HepG2 (cell line): ENCODE results near the gene RHBDD3. TPM values are rescaled to one million over a fixed set of nuclear protein-coding genes. Genes with fewer than 3 reads are reported as not detected.
A peak's percentile ranks its signal among the peaks of the same experiment; 100 is the strongest.

Experiments used
- FOXM1 ChIP-seq: sonication (generic); formaldehyde crosslinking; IDR thresholded peaks from 2 replicates; pipeline ENCODE4 v1.5.0; 2020; ENCODE audit warnings: missing genetic modification reagents
- GATAD2A ChIP-seq: IDR thresholded peaks from 2 replicates; pipeline ENCODE4 v1.6.1; 2016
- ONECUT2 ChIP-seq: sonication (generic); formaldehyde crosslinking; IDR thresholded peaks from 2 replicates; pipeline ENCODE4 v1.4.0; 2020; ENCODE audit warnings: missing genetic modification reagents
- PRMT3 ChIP-seq: sonication (generic); formaldehyde crosslinking; IDR thresholded peaks from 2 replicates; pipeline ENCODE4 v1.8.1; 2022; ENCODE audit warnings: low read depth, mild to moderate bottlenecking, moderate library complexity, missing genetic modification reagents, borderline replicate concordance
- RFX1 ChIP-seq: fragments of 450-650 bp; IDR thresholded peaks from 2 replicates; pipeline ENCODE4 v1.6.1; 2017
- SMAD3 ChIP-seq: sonication (generic); formaldehyde crosslinking; IDR thresholded peaks from 2 replicates; pipeline ENCODE4 v1.4.0; 2020; ENCODE audit warnings: missing genetic modification reagents
- SMC3 ChIP-seq: IDR thresholded peaks from 2 replicates; pipeline ENCODE4 v1.6.1; 2011; ENCODE audit warnings: low read length, improper control_type of control experiment
- STAT5B ChIP-seq: sonication (generic); formaldehyde crosslinking; IDR thresholded peaks from 2 replicates; pipeline ENCODE4 v1.4.0; 2020; ENCODE audit warnings: missing genetic modification reagents
- ZBTB2 ChIP-seq: sonication (generic); formaldehyde crosslinking; IDR thresholded peaks from 2 replicates; pipeline ENCODE4 v1.8.0; 2022; ENCODE audit warnings: low read depth, missing genetic modification reagents
- ZNF256 ChIP-seq: sonication (generic); formaldehyde crosslinking; conservative IDR thresholded peaks from 2 replicates; pipeline ENCODE4 v1.4.0; 2020; ENCODE audit warnings: missing genetic modification reagents
- ZNF432 ChIP-seq: sonication (generic); formaldehyde crosslinking; IDR thresholded peaks from 2 replicates; pipeline ENCODE4 v1.5.0; 2020; ENCODE audit warnings: missing genetic modification reagents, mild to moderate bottlenecking, borderline replicate concordance
- ZNF496 ChIP-seq: sonication (generic); formaldehyde crosslinking; IDR thresholded peaks from 2 replicates; pipeline ENCODE4 v1.8.1; 2023; ENCODE audit warnings: mild to moderate bottlenecking, moderate library complexity, missing genetic modification reagents; ENCODE audit not compliant: insufficient replicate concordance
- ZNF644 ChIP-seq: IDR thresholded peaks from 2 replicates; pipeline ENCODE4 v1.6.1; 2016; ENCODE audit warnings: low read depth
- ZNF678 ChIP-seq: sonication (generic); formaldehyde crosslinking; IDR thresholded peaks from 2 replicates; pipeline ENCODE4 v1.4.0; 2020; ENCODE audit warnings: mild to moderate bottlenecking, missing genetic modification reagents
- ZNF687 ChIP-seq: sonication (generic); formaldehyde crosslinking; IDR thresholded peaks from 2 replicates; pipeline ENCODE4 v1.5.1; 2020; ENCODE audit warnings: mild to moderate bottlenecking, missing genetic modification reagents, moderate library complexity
- ZNF883 ChIP-seq: sonication (generic); formaldehyde crosslinking; IDR thresholded peaks from 2 replicates; pipeline ENCODE4 v1.5.1; 2020; ENCODE audit warnings: mild to moderate bottlenecking, missing genetic modification reagents; ENCODE audit errors: not compliant biosample characterization
- ZUFSP ChIP-seq: sonication (generic); formaldehyde crosslinking; IDR thresholded peaks from 2 replicates; pipeline ENCODE4 v1.9.0; 2021; ENCODE audit warnings: missing genetic modification reagents, mild to moderate bottlenecking, borderline replicate concordance
- polyA plus RNA-seq, 8 experiments: library from polyadenylated mRNA; depleted of rRNA in 3 of 8; stranded (reverse) in 7 of 8; unstranded in 1 of 8; fragments of >200 nt; fragmentation: Illumina TruSeq in 4 of 8; extraction: Trizol in 4 of 8; gene quantifications; 2 replicates each; pipeline versions ENCODE4 v1.2.1 to v1.2.3, GENCODE V29; 2011 to 2016; ENCODE audit warnings: low read depth in 4 of 8, missing spikeins in 1 of 8, mixed read lengths in 1 of 8; ENCODE audit not compliant: insufficient read depth in 1 of 8
- total RNA-seq, 5 experiments: library from RNA; depleted of rRNA; stranded (reverse); fragments of >200 nt; fragmentation: Illumina TruSeq; extraction: Trizol; gene quantifications; 2 replicates each; pipeline ENCODE4 v1.2.3, GENCODE V29; 2016; ENCODE audit warnings: low read depth in 1 of 5
- TF ChIP-seq, protein P1 (sequence below): sonication (generic); formaldehyde crosslinking; IDR thresholded peaks from 2 replicates; pipeline ENCODE4 v1.4.0; 2020; ENCODE audit warnings: missing genetic modification reagents, borderline replicate concordance

The RHBDD3 gene
- total and polyA plus RNA-seq, 2 of the 13 experiments (the other 11 are each of a cell fraction or from before 2014, with no cell fraction given), result 12.1 to 26.7 TPM

- TF ChIP-seq ZBTB2 (CRISPR knock-in tag) (no peak; the same call in 1 of the 2 replicates), ZUFSP (CRISPR knock-in tag) (no peak), RFX1 (no peak), ZNF432 (CRISPR knock-in tag) (no peak), SMC3 (no peak), ZNF644 (CRISPR knock-in tag) (no peak), ZNF496 (CRISPR knock-in tag) (no peak), ZNF687 (CRISPR knock-in tag) (peak; percentile 71), FOXM1 (CRISPR knock-in tag) (no peak), ZNF883 (no peak), ZNF678 (CRISPR knock-in tag) (no peak), ONECUT2 (CRISPR knock-in tag) (no peak), ZNF256 (CRISPR knock-in tag) (no peak), PRMT3 (CRISPR knock-in tag) (peak; percentile 42; the same call in 1 of the 2 replicates), GATAD2A (CRISPR knock-in tag) (0 out of 2 replicates have a peak, but pooled peaks have one; percentile 12), STAT5B (CRISPR knock-in tag) (no peak), SMAD3 (no peak)
- TF ChIP-seq, protein P1, sequence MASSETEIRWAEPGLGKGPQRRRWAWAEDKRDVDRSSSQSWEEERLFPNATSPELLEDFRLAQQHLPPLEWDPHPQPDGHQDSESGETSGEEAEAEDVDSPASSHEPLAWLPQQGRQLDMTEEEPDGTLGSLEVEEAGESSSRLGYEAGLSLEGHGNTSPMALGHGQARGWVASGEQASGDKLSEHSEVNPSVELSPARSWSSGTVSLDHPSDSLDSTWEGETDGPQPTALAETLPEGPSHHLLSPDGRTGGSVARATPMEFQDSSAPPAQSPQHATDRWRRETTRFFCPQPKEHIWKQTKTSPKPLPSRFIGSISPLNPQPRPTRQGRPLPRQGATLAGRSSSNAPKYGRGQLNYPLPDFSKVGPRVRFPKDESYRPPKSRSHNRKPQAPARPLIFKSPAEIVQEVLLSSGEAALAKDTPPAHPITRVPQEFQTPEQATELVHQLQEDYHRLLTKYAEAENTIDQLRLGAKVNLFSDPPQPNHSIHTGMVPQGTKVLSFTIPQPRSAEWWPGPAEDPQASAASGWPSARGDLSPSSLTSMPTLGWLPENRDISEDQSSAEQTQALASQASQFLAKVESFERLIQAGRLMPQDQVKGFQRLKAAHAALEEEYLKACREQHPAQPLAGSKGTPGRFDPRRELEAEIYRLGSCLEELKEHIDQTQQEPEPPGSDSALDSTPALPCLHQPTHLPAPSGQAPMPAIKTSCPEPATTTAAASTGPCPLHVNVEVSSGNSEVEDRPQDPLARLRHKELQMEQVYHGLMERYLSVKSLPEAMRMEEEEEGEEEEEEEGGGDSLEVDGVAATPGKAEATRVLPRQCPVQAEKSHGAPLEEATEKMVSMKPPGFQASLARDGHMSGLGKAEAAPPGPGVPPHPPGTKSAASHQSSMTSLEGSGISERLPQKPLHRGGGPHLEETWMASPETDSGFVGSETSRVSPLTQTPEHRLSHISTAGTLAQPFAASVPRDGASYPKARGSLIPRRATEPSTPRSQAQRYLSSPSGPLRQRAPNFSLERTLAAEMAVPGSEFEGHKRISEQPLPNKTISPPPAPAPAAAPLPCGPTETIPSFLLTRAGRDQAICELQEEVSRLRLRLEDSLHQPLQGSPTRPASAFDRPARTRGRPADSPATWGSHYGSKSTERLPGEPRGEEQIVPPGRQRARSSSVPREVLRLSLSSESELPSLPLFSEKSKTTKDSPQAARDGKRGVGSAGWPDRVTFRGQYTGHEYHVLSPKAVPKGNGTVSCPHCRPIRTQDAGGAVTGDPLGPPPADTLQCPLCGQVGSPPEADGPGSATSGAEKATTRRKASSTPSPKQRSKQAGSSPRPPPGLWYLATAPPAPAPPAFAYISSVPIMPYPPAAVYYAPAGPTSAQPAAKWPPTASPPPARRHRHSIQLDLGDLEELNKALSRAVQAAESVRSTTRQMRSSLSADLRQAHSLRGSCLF (CRISPR knock-in tag), result no peak
Observed at GRCh38 chr22:29306175-29306834, 38.5 kb upstream of the RHBDD3 start, which contains the start of gene GAS2L1 (continued).
